ENCODE results near the gene TRIM47.

The TRIM47 gene

DNA sequence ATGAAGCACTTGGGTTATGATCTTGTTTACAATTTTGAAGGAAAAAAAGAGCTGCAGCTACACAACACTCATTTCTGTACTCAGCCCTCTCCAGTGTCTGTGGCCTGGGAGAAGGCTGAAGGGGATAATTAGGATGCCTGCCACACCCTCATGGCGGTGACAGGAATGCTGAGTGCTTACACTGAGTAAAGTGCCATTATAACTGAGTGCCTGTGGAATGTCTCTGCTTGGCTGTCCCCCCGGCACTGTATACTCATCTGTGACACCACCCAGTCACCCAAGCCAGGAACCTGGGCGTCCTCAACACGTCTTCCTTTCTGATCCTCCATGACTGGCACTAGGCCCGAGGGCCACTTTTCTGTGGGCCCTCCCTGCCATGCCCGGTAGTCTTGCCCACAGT is 29.8 kb upstream of the TRIM47 start:
- no peaks in the 10 kb centered on the region for H3K9me2 ChIP-seq (replicated peaks; ENCODE audit: insufficient read depth, low read length)
- DNase-seq, result no peak
- H3K4me1 ChIP-seq (ENCODE audit: low read length), result peaks cover 14% of the 10 kb centered on the region
- no peaks in the 10 kb centered on the region for H3K36me3 ChIP-seq (replicated peaks; ENCODE audit: insufficient read depth, low read length)
- no peaks in the 10 kb centered on the region for H3K27me3 ChIP-seq (replicated peaks; ENCODE audit: insufficient read depth, low read length)
- H4K20me1 ChIP-seq (ENCODE audit: insufficient read depth, low read length), result no peaks in the 10 kb centered on the region
- H3K9me3 ChIP-seq (replicated peaks; ENCODE audit: insufficient read depth, low read length), result no peaks in the 10 kb centered on the region
- TF ChIP-seq EZH2phosphoT487 (IDR thresholded peaks at IDR 0.05; ENCODE audit: low read length), result no peak
- TF ChIP-seq, protein P1, sequence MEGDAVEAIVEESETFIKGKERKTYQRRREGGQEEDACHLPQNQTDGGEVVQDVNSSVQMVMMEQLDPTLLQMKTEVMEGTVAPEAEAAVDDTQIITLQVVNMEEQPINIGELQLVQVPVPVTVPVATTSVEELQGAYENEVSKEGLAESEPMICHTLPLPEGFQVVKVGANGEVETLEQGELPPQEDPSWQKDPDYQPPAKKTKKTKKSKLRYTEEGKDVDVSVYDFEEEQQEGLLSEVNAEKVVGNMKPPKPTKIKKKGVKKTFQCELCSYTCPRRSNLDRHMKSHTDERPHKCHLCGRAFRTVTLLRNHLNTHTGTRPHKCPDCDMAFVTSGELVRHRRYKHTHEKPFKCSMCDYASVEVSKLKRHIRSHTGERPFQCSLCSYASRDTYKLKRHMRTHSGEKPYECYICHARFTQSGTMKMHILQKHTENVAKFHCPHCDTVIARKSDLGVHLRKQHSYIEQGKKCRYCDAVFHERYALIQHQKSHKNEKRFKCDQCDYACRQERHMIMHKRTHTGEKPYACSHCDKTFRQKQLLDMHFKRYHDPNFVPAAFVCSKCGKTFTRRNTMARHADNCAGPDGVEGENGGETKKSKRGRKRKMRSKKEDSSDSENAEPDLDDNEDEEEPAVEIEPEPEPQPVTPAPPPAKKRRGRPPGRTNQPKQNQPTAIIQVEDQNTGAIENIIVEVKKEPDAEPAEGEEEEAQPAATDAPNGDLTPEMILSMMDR (IDR thresholded peaks at IDR 0.05; ENCODE audit: low read length), result no peak
- TF ChIP-seq EZH2 (optimal IDR thresholded peaks at IDR 0.05; ENCODE audit: low read depth, low read length), result no peak
- peaks cover 17% of the 10 kb centered on the region for H3F3A ChIP-seq (ENCODE audit: insufficient read depth, low read length)
- H3K4me3 ChIP-seq (ENCODE audit: low read length), result no peak overlapping the region
- H3K4me2 ChIP-seq (ENCODE audit: low read depth, low read length), result no peak overlapping the region
- no peak overlapping the region for H3K27ac ChIP-seq (ENCODE audit: low read length)
- no peak overlapping the region for H3K9ac ChIP-seq (ENCODE audit: low read length)
- H2AFZ ChIP-seq (ENCODE audit: low read length), result no peak overlapping the region
- peaks cover 13% of the 10 kb centered on the region for H3K79me2 ChIP-seq (ENCODE audit: low read length)

DNA sequence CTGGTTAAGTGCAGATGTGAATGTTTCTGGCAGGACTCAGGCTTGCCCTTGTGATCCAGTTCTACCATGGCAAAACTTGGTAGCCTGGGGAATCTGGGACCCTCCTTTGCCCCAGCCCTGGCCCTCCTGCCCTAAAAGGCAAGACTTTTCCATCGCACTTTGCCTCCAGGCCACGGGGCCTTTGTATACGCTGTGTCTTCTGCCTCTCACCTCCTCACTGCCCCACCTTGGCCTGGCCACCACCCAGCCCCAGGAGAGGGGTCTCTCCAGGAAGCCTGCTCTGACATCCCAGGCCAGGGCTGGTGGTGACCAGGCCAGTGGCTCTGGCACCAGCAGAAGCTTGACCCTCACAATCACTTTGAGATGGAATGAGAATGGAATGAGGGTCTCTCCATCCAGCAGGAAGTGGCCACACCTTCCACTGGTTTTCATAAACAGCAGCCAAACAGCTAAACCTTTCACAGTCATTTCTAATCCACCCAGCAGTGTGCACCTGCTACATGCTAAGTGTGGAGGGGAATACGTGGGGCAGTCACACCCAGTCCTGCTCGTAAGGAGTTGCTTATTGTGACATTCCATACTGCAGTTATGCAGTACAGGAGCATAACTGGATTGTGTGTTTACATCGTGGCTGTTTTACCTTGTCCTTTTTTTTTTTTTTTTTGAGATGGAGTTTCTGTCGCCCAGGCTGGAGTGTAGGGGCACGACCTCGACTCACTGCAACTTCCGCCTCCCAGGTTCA is 27.9 kb upstream of the TRIM47 start:
- H3K4me2 ChIP-seq (ENCODE audit: low read depth, low read length), result no peak overlapping the region
- H3K9me3 ChIP-seq (replicated peaks; ENCODE audit: insufficient read depth, low read length), result no peaks in the 10 kb centered on the region
- TF ChIP-seq, protein P1 (IDR thresholded peaks at IDR 0.05; ENCODE audit: low read length), result no peak
- TF ChIP-seq EZH2phosphoT487 (IDR thresholded peaks at IDR 0.05; ENCODE audit: low read length) (no peak), EZH2 (optimal IDR thresholded peaks at IDR 0.05; ENCODE audit: low read depth, low read length) (no peak)
- H4K20me1 ChIP-seq (ENCODE audit: insufficient read depth, low read length), result no peaks in the 10 kb centered on the region
- no peak for DNase-seq
- no peak overlapping the region for H3K4me3 ChIP-seq (ENCODE audit: low read length)
- H3K27me3 ChIP-seq (replicated peaks; ENCODE audit: insufficient read depth, low read length), result no peaks in the 10 kb centered on the region
- no peaks in the 10 kb centered on the region for H3K36me3 ChIP-seq (replicated peaks; ENCODE audit: insufficient read depth, low read length)
- no peak overlapping the region for H2AFZ ChIP-seq (ENCODE audit: low read length)
- H3K9me2 ChIP-seq (replicated peaks; ENCODE audit: insufficient read depth, low read length), result no peaks in the 10 kb centered on the region
- peaks cover 29% of the 10 kb centered on the region for H3K79me2 ChIP-seq (ENCODE audit: low read length)
- H3K4me1 ChIP-seq (ENCODE audit: low read length), result peaks cover 14% of the 10 kb centered on the region
- peaks cover 17% of the 10 kb centered on the region for H3F3A ChIP-seq (ENCODE audit: insufficient read depth, low read length)
- no peak overlapping the region for H3K9ac ChIP-seq (ENCODE audit: low read length)
- H3K27ac ChIP-seq (ENCODE audit: low read length), result no peak overlapping the region

DNA sequence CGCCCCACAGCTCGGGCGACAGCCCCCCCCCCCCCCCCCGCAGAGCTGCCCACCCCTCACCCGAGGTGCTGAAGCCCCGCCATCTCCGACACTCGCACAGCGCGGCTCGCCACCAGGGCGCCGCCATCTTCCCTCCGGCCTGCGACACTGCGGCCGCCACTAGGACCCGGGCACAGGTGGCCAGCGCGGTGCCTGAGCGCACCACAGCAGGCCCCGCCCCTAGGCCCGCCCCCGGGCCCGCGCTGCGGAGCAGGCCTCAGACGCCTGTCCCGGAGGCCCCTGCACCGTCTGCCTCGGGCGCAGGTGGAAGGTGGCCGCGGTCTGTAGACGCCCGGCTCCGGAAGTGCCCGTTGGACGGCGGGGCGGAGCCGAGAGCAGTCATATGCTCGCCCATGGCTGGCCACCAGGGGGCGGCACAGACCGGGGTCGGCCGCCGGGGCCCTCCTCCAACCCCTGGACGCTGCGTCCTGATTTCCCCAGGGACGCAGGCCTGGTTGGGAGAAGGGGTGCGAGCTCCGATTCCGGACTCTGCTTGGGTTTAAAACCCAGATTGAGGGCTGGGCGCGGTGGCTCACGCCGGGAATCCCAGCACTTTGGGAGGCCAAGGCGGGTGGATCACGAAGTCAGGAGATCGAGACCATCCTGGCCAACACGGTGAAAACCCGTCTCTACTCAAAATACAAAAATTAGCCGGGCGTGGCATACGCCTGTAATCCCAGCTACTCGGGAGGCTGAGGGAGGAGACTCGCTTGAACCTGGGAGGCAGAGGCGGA is 26.6 kb upstream of the TRIM47 start, which contains the start of gene MRPL38:
MRPL38 (minus strand) TSS at position 136 of the 773 bp plus-strand sequence; CDS start at position 127, 9 bp downstream.
- peak within 1 kb of the TSS; percentile 60; the same call in 1 of the 2 replicates for H3K27ac ChIP-seq (ENCODE audit: low read length)
- H3K9me2 ChIP-seq (replicated peaks; ENCODE audit: insufficient read depth, low read length), result no peaks in the 10 kb centered on the region
- TF ChIP-seq EZH2 (optimal IDR thresholded peaks at IDR 0.05; ENCODE audit: low read depth, low read length) (no peak), EZH2phosphoT487 (IDR thresholded peaks at IDR 0.05; ENCODE audit: low read length) (no peak)
- TF ChIP-seq, protein P1 (IDR thresholded peaks at IDR 0.05; ENCODE audit: low read length), result peak; percentile 83
- no peaks in the 10 kb centered on the region for H3K27me3 ChIP-seq (replicated peaks; ENCODE audit: insufficient read depth, low read length)
- peak within 1 kb of the TSS; percentile 95 for H2AFZ ChIP-seq (ENCODE audit: low read length)
- peak within 1 kb of the TSS; percentile 91 for H3K4me3 ChIP-seq (ENCODE audit: low read length)
- DNase-seq, result peak; percentile 98
- H3K36me3 ChIP-seq (replicated peaks; ENCODE audit: insufficient read depth, low read length), result no peaks in the 10 kb centered on the region
- peaks cover 4% of the 10 kb centered on the region; the same call in 1 of the 2 replicates for H3K4me1 ChIP-seq (ENCODE audit: low read length)
- peaks cover 11% of the 10 kb centered on the region for H3F3A ChIP-seq (ENCODE audit: insufficient read depth, low read length)
- H4K20me1 ChIP-seq (ENCODE audit: insufficient read depth, low read length), result no peaks in the 10 kb centered on the region
- peaks cover 30% of the 10 kb centered on the region for H3K79me2 ChIP-seq (ENCODE audit: low read length)
- peak within 1 kb of the TSS; percentile 87 for H3K9ac ChIP-seq (ENCODE audit: low read length)
- peak within 1 kb of the TSS; percentile 79 for H3K4me2 ChIP-seq (ENCODE audit: low read depth, low read length)
- H3K9me3 ChIP-seq (replicated peaks; ENCODE audit: insufficient read depth, low read length), result no peaks in the 10 kb centered on the region

Data from MM.1S (cell line).